Stimulated activated CD4-positive, alpha-beta T cell treated with anti-CD3 and anti-CD28 coated beads, Interleukin-4, amount 100 ng/mL, for 48 hours (primary cell): ENCODE measurements around the gene GORASP2.

ENCODE experiments used
- DNase-seq, 2 donors: peaks; one replicate each; pipeline ENCODE4 v3.0.0-alpha.2; 2020; ENCODE audit warnings: low read depth in 2 of 2

GORASP2 gene

DNA sequence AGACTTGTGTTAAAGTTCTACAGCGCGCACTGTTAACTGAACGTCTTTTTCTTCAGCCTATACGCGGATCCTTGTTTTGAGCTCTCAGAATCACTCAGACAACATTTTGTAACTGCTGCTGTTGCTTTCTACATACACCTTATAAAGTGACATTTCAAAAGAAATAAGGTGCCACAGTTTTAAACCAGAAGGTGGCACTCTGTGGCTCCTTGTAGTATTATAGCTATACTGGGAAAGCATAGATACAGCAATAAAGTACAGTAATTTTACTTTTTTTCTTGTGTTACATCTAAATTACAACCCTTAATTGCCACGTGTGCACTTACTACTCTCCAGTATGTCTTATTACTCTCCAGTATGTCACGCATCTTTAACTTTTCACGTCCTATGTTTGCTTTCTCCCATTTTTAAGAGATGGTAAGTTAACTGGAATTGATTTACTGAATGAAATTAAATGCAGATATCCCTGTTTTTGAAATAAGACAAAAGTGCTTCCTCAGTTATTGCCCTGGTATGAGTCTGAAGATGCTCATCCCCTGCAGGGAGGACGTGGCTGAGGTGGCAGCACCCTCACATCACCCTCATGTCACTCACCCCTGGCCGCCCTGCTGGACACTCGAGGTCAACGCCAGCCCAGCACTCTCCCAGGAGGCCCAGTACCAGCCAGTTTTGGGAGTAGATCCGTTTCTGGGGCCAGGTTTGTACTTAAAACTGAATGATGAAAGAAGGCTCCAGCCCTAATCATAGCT is 37.8 kb downstream of the GORASP2 start:
- no peak for DNase-seq

GRCh38 chr2:170967553-170967952 is 38.5 kb downstream of the GORASP2 start:
- no peak for DNase-seq

DNA sequence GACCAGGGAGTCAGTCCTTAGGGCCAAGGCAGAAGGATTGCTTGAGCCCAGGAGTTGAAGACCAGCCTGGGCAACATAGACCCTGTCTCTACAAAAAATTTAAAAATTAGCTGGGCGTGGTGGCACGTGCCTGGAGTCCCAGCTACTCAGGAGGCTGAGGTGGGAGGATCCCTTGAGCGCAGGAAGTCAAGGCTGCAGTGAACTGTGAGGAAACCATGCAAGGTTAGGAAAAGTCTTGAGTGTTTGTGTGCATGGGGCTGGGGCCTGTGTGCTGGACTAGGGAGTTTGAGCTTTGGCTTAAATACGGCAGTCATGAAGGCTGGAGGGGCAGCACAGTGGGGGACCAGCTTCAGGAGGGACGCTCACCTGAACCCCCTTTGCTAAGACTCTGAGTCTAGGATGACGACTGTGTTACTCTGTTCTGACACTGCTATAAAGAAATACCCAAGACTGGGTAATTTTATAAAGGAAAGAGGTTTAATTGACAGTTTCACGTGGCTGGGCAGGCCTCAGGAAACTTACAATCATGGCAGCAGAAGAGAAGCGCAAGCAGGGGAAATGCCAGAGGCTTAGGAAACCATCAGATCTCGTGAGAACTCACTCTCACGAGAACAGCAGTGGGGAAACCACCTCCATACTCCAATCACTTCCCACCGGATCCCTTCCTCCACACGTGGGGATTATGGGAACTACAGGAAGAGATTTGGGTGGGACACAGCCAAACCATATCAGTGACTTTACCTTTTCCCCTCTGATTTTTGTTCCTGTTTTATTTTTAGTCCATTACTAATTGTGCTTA is 39.4 kb downstream of the GORASP2 start:
- no peak for DNase-seq

- DNase-seq, result no peak
Observed at GRCh38 chr2:170969030-170969429, 40.0 kb downstream of the GORASP2 start.

- no peak for DNase-seq
Observed at GRCh38 chr2:170969872-170970496, 40.9 kb downstream of the GORASP2 start.

- no peak for DNase-seq
Observed at GRCh38 chr2:170971071-170971470, 42.0 kb downstream of the GORASP2 start.

DNA sequence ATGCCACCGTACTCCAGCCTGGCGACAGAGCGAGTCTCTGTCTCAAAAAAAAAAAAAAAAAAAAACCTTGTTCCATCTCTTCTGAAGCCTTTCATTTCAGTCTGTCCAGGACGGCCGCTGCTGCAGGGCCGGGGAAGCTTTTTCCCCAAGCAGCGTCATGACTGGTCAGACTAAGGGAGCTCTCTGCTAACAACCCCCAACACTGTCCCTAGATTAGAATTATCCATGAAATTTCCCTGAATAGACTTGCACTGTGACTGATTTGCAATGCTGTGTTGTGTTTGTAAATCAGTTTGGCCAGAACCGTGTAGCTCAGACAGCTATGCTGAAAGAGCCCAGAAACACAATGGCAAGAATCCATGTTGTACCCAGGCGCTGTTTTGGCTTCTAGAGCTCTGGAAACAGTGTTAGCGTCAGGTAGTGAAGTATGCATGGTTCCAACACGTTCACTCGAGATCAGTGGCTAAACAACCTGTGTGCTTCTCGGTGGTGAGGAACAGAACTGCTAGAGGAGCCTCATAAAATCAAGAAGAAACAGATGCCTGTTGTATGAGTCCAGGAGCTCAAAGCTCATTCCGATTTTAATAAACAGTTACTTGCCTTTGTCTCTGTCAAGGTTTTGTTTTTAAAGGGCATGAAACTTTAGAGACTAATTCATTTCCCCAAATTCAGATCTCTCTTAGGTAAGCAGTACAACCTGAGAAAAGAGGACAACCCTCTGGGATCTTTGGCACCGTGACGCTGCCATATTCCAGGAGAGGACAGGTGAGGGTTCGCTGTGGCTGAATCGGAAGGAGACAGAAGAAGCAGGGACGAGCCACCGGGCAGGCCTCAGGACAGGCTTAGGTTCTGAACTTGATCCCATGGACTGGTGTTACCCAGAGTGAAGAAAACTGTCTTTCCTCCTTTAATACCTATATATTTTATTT is 43.5 kb downstream of the GORASP2 start:
- DNase-seq, result no peak

- no peak for DNase-seq
Observed at GRCh38 chr2:170973225-170973491, 44.1 kb downstream of the GORASP2 start.

DNA sequence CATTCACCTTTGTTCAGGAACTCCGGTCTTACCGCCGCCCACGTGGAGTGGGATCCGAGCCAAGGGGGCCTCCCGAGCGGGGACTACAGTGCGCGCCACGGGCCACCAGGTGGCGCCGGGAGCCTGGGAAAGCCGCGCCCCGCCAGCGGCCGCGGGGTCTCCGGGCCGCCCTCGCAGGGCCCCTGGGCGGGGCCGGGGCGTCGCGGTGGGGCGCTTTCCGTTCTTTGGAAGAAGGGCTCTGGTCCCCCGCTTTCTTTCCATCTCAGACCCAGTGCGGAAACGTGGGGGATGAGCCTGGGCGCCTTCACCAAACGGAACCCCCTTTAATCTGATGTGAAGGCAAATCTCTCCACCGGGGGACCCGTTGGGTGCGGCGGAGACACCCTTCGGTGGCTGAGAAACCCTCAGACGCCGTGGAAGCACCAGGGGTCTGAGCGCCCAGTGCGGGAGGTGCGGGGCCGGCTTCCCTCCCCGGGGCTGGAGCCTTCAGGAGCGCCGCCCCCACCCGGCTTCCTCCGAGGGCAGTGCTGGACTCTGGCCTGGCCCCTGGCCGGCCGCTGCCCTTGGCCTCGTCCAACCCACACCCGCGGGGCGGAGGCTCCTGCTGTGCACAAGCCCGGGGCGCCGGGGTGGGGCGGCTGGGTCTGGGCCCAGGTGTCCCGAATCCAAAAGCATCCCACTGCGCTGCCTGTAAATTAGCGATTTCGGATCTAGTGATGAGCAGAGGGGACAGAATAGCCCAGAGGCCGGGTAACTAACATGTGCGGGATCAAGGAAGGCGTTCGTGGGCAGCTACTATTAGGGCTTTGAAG is 44.6 kb downstream of the GORASP2 start:
- DNase-seq, result peak; percentile 85 to 86

DNA sequence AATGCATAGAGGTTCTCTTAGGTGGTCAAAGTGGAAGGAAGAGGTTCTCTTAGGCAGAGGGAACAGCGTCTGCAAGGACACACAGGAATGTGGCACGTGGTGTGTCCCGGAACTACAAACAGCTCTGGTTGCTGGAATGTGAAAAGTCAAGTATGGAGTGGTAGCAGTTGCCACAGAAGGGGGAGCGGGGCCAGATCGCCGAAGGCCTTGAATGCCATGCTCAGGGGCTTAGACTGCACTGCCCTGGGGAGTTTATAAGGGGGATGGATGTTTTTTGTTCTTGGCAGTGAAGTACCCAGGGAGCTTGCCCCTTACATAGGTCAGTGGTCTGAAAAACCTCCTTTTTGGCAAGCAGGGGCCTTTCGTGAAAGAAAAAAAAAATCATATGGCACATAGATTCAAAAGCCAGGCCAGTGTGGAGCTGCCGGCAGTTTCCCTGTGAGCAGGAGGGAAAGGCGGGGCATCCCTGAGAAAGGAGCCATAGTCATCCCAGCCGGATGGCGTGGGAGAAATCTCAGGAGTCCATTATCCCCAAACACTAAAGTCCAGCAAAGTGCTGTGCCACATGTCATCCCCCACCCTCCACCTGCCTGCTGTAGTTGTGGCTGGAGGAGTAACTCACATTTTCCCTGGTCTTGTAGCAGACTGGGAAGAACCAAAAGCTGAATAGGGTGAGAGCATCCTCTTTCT is 45.4 kb downstream of the GORASP2 start:
- DNase-seq, result no peak

DNA sequence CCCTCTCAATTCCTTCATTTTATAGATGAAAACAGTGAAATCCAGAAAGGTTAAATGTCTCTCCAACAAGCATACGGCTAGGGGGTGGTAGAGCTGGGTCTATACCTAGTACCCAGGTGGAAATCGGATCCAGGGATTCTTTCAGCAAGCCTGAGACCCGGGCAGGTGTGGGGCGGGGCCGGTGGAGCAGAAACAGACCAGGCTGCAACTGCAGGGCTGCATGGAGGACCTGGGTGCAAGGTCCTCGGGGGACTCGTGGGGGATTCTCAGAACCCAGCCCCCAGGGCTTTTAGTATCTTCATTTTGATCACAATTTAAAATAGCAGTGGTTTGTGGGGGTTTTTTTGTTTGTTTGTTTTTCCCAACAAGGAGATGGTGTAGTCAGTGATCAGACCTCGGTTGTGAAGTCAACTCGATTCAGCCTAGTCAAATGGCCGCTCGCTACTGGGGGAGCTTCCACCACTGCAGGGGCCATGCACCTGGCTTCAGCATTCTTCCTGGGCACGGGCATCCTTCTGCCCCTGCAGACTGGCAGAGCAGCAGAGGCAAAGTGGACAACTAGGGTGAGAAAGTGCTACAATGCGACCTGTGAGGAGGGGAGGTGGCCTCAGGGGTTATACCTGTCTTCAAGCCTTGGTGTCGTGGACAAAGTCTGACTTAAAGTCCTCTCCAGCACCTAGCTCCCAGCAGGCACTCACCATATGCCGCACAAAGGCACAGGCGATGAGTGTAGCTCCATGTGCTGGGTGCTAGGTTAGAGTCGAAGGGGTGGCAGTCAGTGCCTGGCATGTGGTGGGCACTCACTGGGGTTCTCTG is 46.3 kb downstream of the GORASP2 start:
- no peak for DNase-seq

GRCh38 chr2:170975943-170976270 is 46.9 kb downstream of the GORASP2 start:
- no peak for DNase-seq

DNA sequence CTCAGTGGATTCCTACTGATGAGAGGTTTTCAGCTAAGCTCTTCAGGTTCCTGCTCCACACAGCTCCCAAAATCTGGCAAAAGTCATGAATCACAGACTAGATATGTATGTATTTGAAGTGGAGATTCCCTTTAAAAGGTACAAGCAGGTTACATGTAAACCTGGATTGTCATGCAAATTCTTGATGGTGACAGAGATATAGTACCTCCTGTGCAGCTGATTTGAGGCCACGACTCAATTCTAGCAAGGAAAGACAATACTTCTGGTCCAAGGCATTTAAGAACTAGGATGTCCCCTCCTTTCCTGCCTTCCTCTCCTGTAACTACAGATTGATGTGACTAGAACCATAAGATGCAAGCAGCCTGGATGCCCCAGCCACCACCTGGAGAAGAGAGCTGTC is 55.0 kb downstream of the GORASP2 start:
- DNase-seq, result no peak

DNA sequence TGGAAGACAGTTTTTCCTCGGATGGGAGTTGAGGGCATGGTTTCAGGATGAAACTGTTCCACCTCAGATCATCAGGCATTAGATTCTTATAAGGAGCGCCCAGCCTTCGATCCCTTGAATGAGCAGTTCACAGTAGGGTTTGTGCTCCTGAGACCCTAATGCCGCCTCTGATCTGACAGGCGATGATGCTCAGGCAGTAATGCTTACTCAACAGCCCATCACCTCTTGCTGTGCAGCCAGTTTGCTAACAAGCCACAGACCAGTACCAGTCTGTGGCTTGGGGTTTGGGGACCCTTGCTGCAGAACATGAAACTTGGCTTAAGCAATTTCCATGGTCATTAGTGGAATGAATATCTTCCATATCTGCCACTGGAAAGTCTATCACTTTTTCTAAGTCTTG is 56.4 kb downstream of the GORASP2 start:
- DNase-seq, result no peak

GRCh38 chr2:170986566-170987258 is 57.7 kb downstream of the GORASP2 start:
- DNase-seq, result no peak

DNA sequence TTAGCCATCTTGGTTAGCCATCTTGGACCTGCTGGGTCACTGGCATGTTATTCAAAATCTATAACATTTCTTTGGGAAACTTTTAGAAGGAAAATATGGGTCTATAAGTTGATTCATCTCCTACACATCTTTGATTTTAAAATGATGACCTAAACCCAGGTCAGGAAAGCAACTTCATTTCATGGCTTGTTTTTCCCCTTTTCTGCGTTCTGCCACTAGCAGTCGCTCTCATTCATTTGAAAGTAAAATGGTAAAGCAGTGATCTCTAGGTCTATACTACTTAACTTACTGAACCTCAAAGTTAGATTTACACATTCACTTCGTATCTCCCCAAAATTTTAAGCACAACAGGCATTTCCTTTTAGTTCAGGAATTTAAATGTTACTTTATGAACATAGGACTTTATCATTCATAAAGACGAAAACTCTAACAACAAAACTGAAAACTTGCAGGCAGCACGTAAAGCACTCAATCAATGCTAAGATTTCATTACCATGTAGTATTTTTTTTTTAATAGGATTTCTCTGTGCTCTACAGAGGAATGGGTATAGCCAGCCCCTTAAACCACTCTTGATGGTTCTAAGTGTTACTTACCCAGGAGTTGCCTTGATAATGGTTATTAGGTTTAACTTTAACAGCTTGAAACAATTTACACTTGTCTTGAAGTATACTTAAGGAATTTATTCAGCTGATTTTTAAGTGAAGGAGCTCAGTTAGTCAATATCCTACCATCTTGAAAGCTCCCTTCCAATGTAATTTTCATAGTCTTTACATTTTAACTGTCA is 62.5 kb downstream of the GORASP2 start:
- no peak for DNase-seq

- DNase-seq, result no peak
Observed at GRCh38 chr2:170996316-170996715, 67.3 kb downstream of the GORASP2 start.

DNA sequence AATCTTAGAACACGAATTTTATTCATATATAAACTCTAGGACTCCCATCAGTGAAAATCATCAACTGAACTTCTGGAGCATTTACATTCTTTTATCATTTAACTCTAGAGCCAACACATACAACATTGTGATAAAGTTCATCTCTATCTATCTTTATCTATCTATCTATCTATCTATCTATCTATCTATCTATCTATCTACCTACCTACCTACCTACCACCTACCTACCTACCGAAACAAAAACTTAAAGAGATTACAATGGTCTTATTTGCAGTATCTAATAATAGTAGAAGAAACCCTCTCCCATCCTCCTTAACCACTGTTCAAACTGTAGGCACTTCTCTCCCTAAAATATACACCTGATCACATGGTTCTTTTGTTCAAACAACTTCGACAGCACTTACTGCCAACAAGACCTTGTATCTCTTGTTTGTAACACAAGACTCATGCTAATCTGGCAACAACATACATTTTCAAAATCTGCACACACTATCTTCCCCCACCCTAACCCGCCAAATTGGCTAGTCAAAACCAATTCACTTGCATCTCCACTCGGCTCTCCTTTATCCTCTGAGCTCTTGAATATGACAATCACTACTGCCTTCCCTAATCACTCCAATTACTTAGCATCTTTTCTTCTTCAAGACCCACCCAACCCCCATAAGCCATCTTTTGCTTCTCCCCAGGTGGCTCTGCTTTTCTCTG is 69.0 kb downstream of the GORASP2 start:
- no peak for DNase-seq
